Hematopoietic multipotent progenitor cell (in vitro differentiated cells): ENCODE measurements around the gene CLDN6. TPM values are rescaled to one million over a fixed set of nuclear protein-coding genes. Genes with fewer than 3 reads are reported as not detected.
"Not testable (repeated sequence)": the region's sequence is repeated elsewhere in the genome, so short reads cannot be mapped to it uniquely, and the experiment has no call there.

Source experiments
- DNase-seq, 3 donors: peaks; one replicate each; pipeline ENCODE4 v3.0.0-alpha.2; 2011 to 2015; ENCODE audit warnings: low read depth in 2 of 3, low spot score in 2 of 3
- total RNA-seq: library from RNA; depleted of rRNA; stranded (reverse); fragments of >200 nt; gene quantifications from one replicate; pipeline ENCODE4 v1.2.3, GENCODE V29; 2012

The CLDN6 gene
- total RNA-seq, 1 donor, result 0.27 TPM

DNA sequence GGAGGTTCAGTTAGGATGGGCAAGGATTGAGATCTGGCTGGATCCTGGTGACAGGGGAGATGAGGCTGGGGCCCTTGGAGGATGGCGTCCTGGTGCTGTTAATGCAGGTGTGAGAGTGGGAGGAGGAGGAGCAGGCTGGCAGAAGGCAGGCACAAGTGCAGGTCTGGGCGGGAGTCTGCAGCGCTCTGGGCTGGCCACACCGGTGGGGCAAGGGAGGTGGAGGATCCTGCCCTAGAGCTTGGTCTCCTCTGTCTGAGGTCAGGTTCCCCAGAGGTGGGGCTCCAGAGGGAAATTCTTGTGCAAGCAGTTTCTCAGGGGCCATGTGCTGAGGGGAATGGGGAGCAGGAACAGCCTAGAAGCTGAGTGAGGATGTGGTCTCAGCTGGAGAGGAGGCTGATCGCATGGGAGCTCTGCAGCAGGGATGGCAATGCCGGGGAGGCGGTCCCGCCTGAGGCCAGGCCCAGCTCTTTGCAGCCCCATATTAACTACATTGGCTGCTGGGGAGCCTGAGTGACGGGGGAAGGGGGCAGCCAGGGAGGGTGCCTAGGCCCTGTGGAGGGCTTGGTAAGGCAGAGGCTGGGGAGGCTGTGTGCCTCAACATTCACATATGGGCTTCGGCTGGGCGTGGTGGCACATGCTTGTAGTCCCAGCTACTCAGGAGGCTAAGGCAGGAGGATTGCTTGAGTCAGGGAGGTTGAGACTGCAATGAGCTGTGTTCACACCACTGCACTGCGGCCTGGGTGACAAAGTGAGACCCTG lies 34.8 kb upstream of the CLDN6 start:
- not testable (repeated sequence) for DNase-seq

DNA sequence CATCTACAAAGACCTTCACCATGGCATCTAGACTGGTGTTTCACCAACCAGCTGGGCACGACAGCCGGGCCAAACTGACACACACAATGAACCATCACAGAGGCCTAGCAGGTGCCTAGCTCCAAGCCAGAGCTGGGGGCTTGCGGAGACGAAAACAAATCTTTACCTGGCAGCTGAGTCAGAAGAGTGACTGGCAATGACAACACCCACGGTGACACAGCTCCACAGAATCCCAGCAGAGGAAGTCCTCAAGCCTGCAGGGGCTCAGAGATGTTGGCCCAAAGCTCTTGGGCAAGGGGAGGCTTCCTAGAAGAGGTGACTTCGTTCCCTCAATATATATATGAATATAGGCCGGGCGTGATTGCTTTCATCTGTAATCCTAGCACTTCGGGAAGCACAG lies 33.5 kb upstream of the CLDN6 start:
- DNase-seq, result no peak

DNA sequence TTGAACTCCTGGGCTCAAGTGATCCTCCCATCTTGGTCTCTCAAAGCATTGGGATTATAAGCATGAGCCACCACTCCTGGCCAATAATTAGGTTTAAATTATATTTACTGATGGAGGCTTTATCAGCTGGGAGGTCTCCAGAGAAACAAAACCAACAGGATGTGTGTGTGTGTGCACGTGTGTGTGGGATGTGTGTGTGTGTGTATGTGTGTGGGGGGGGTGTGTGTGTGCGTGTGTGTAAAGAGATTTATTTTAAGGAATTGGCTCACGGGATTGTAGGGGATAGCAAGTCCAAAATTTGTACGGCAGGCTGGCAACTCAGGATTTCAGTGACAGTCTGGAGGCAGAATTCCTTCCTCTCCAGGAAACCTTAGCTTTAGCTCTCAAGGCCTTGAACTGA lies 33.0 kb upstream of the CLDN6 start:
- DNase-seq, result no peak

DNA sequence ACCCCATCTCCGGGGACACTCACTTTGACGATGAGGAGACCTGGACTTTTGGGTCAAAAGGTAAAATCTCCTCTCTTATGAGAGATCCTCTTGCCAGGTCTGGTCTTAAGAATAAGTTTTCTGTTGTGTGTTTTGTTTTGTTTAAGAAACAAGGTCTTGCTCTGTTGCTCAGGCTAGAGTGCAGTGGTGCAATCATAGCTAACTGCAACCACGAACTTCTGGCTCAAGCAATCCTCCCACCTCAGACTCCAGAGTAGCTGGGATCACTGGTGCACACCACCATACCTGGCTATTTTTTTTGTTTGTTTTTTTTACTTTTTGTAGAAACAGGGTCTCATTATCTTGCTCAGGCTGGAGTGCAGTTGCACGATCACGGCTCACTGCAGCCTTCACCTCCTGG lies 32.5 kb upstream of the CLDN6 start:
- no peak for DNase-seq

DNA sequence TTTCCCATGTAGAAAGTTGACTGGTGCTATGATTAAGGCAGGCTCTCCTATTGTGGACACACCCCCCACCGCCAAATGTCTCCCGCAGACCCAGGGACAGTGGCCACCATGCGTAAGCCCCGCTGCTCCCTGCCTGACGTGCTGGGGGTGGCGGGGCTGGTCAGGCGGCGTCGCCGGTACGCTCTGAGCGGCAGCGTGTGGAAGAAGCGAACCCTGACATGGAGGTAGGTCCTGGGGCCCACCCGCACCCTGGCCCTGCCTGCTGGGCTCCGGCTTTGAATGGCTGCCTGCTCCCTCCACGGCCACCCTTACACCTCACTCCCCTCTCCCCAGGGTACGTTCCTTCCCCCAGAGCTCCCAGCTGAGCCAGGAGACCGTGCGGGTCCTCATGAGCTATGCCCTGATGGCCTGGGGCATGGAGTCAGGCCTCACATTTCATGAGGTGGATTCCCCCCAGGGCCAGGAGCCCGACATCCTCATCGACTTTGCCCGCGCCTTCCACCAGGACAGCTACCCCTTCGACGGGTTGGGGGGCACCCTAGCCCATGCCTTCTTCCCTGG lies 32.0 kb upstream of the CLDN6 start:
- no peak for DNase-seq

DNA sequence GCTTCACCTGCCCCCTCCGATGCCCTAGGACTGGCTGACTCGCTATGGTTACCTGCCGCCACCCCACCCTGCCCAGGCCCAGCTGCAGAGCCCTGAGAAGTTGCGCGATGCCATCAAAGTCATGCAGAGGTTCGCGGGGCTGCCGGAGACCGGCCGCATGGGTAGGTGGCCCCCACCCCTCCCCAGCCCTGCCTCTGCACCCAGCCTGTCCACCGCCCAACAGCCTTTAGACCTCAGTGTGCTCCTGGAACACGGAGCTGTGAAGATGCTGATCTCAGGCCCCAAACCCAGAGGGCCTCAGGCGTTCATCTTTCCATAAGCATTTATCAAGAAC lies 29.4 kb upstream of the CLDN6 start:
- DNase-seq, result no peak

DNA sequence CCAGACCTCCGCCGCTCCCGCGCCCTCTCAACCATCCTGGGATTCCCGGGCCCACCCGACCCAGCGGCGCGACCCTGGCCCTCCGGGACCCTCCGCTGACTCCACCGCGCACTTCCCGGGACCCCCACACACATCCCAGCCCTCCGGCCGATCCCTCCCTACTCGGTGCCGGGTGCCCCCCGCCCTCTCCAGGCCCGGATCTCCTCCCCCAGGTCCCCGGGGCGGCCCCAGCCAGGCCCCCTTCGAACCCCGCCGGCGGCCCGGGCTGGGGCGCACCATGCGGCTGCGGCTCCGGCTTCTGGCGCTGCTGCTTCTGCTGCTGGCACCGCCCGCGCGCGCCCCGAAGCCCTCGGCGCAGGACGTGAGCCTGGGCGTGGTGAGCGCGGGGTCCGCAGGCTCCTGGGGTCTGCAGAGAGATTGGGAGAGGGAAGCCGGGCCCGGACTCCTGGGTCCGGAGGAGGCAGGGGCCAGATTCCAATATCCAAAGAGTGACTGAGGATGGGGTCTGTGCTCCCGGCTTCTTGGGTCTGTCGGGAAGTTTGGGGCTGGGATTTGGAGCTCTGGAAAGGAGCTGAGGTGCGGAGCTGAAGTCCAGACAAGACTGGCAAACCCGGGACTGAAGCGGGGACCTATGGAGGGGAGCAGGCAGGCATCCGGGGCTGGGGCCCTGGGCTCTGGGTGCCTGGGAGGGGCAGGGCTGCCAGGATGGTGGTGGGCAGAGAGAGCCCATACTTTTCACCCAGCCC lies 28.8 kb upstream of the CLDN6 start:
- DNase-seq, result no peak

DNA sequence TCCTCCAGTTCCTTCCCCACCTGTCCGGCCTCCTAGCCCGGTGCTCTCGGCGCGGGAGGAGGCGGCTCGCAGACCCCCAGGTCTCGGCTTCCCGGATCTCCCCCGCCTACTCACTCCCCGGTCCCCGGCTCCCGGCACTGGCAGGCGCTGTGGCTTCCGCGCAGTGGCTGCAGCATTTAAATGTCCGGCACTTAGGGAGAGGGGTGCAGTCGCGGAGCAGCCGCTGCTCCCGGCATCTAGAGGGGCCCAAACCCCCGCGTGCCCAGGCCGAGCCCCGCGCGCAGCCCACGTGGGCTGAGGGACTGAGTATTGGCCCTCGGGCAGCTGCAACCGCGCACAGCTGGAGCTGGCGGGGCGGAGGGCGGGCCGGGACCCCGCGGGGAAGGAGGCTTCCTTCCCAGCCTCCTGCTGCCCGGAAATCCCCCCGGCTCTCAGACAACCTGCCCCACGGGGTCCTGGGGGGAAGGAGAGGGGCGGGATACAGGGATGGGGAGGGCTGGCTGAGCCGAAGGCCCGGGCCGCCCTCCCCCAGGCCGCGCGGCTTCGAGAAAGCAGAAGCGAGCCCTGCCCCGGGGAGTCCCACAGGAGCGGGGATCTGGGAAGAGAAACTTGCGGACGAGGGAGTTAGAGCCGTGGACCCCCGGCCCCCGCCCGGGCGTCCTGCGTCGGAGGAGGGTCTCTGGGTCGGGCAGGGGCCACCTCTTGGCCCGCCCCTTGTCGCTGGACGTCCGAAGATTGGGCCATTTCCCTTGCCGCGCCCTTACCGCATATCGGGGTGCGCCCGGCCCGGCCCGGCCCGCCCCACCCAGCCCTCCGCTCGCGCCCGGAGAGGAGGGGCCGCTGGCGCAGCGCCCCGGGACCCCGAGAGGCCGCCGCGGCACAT lies 28.0 kb upstream of the CLDN6 start, which contains the start of gene MMP25:
TSS of gene MMP25 (plus strand) at position 804 of the 883 bp plus-strand sequence. CDS start 357 bp downstream, outside the sequence.
- no peak for DNase-seq

DNA sequence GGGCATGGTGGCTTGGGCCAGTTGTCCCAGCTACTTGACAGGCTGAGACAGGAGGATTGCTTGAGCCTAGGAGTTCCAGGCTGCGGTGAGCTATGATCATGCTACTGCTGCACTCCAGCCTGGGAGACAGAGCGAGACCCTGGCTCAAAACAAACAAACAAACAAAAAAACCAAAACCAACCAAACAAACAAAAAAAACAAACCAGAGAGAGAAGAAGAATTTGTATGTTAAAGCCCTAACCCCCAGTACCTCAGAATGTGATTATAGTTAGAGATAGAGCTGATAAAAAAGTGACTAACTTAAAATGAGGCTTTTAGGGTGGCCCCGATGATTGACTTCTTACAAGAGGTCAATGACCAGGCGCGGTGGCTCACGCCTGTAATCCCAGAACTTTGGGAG lies 26.7 kb upstream of the CLDN6 start:
- no peak for DNase-seq

DNA sequence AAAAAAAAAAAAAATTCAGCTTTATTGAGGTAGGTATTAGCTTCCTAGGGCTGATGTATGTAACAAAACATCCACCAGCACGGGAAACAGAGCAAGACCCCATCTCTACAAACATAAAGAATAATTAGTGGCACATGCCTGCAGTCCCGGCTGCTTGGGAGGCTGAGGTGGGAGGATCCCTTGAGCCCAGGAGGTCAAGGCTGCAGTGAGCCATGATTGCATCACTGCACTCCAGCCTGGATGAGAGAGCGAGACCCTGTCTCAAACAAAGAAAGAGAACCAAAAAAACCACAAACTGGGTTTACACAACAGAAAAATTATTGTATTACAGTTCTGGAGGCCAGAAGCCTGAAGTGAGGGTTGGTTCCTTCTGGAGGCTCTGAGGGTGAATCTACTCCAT lies 24.4 kb upstream of the CLDN6 start:
- no peak for DNase-seq

DNA sequence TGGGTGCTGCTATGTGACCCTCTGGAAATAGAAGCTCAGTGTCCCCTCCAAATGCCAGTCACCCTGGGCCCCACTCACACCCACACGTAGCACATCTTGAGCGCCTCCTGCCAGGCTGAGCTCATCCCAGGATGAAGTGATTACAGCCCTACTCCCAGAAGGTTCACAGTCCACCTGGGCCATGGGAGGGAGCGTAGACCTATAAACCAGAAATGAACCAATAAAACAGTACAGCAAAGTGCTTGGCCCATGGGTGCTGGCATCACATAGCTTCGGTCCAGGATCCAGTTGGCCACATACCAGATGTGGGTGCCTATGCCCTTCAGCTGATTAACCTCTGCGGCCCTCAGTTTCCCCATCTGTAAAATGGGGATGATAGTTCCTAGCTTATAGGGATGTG lies 20.9 kb upstream of the CLDN6 start:
- no peak for DNase-seq

DNA sequence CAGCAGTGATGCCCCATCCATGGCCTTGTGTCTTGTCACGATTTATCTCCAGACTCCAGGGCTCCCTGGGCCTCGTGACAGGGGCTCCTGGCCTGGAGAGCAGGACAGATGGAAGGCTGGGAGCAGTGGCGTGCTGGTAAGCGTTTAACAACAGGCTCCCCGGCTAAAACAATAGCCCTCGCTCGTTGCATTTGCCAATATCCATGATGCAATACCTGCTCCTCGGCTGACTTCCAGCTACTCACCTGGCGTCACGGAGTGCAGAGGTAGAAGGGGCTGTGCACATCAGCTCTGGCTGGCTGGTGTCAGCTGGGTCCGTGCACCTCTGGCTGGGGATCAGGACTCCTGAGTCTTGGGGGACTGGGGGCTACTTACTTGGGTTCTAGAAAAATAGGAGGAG lies 20.3 kb upstream of the CLDN6 start:
- DNase-seq, result no peak

DNA sequence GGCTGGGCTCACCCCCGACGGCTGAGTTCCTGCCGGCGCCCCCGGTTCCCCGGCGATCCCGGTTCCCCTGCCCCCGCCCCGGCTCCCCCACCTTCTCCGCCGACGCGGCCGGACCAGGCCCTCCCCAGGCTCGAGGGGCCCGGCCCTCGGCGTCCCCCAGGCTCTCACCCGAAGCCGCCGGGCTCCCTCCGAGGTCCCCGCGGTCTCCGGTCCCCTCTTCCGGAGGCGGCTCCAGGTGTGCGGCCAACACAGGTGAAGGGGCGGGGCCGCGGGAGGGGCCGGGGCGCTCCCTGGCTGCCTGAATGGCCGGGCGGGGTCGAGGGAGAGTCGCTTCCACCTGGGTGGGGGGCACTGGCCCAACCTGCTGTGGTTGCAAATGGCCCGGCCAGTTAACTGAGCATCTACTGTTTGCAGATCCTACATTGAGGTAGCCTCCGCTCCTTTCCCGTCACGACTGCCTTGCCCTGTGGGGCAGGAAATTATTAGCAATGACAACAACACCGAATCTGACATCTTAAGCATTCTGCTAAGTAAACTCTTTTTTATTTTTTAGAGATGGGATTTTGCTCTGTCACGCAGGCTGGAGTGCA lies 18.8 kb upstream of the CLDN6 start, which contains the start of gene BICDL2:
TSS of gene BICDL2 (minus strand) at position 219 of the 590 bp plus-strand sequence. CDS start 1,448 bp downstream, outside the sequence.
- DNase-seq, result no peak

DNA sequence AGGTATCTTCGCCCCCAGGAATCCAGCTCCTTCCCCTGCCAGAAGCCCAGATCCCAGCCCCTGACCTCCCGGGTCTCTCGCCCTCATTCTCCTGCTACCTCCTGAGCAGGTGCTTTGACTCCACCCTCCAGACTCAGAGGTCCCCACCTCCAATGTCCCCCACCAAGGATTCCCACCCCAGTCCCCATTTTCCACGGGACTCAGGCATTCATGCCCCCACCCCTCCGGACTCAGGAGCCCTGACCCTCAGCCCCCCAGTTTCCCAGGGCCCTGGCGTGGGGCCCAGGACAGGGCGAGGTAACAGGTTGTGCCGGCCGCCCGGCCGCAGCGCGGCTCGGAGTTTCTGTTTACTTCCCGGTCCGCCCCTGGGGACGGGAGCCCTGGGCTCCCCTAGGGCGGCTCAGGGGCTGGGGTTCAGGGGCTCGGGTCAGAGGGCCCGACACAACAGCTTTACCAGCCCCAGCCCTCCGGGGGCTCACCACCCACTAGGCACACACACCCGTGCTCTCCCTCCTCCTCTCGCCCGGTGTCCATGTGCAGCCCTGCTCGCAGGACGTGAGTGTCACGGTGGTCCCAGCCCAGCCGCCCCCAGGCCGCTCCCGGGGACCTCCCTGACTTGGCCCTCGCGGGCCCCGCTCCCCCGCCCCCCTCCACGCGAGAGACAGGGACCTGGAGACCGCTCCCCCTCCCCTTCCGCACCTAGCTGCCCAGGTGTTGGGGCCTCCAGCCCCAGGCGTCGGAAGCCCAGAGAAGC lies 18.2 kb upstream of the CLDN6 start:
- DNase-seq, result no peak

DNA sequence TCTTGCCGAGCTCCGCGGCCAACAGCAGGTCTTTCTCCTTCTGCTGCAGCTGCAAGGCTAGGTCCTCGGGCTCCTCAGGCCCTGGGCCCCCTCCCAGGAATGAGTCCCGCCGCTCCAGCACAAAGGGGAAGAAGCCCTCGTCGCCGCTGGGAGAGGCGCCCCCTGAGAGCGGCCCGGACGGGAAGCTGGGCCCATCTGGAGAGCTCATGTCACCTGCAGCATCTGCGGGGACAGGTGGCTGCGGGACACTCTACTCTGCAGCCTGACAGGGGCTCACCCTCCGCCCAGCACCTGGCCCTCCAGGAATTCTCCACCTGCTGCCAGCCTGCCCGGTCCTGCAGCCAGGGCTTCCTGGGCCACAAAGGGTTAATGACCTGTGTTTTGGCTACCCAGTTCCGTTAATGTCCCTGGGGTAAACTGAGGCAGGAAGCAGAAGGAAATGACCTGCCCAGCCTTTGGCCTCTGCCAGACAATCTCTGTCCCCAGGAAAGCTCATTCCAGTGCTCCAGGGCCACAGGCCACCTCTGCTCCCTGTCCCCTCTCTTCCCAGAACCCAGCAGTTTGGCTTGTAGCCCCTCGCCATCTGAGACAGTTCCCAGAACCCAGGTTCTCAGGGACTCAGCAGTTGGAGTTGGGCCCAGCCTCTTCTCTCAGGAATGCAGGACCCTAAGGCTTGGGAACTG lies 17.4 kb upstream of the CLDN6 start:
- no peak for DNase-seq

DNA sequence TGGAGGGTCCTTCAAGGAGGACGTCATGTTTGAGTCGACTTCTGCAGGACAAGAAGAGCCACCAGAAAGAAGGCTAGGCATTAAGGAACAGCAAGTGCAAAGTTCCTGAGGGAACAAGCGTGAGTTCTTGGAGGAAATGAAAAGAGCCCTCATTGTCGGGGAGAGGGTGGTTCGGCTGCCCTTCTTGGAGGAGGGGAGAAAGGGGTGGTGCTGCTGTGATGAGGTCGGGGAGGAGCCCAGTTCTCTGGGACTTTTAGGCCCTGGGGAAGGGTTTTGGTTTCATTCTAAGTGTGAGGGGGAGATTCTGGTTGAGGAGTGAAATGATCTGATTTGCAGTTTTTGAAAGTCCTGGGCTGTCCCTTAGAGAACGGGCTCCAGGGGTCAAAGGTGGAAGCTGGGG lies 14.6 kb upstream of the CLDN6 start:
- no peak for DNase-seq

DNA sequence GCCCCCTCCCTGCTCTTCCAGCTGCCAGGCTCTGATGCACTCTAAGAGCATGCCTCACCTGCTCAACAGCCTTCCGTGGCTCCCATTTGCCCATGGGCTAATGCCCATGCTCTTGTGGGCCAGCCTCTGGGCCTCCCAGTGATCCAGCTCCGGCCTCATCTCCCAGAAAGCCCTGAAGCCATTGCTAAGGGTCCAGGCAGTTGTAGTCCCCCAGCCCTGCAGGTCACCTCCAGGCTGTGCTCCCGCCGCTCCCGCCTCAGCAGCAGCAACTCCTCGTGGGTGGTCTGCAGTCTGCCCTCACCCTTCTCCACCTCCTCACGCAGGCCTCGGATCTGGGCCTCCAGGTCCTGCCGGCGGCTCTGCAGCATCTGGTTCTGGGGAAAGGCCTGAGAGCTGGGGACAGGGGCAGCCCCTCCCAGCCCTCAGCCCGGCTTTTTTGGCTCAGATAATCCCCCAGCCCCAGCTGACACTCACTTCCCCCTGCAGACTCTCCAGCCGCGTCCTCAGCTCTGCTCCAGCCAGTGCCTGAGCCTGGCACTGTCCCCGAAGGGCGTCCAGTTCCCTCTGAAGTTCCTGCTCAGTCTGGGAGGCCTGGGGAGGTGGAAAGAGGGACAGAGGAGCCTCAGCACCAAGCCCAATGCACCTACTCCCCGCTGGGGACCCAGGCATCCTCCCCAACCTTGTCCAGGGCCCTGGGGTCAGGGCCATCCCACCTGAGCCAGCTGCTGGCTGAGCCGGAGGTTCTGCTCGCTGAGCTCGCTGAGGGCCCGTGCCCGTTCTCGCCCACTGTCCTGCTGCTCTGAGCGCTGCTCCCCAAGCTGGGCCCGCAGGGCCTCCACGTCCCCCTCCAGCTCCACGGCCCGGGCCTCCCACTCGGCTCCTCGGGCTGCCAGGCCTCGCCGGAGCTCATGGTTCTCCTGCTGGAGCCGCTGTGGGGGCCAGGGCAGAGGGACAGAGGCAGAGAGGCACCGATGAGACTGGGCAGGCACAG lies 12.5 kb upstream of the CLDN6 start:
- DNase-seq, result no peak
